AG08396 (cell line): ENCODE data around the gene TM7SF2.
A peak's percentile ranks its signal among the peaks of the same experiment; 100 is the strongest.
"Not testable (repeated sequence)": the region's sequence is repeated elsewhere in the genome, so short reads cannot be mapped to it uniquely, and the experiment has no call there.

Source experiments
- DNase-seq: peaks from one replicate; pipeline ENCODE4 v3.0.0; 2012; ENCODE audit warnings: low spot score, mixed read lengths

Gene TM7SF2

GRCh38 chr11:65130631-65131416 is 19.2 kb downstream of the TM7SF2 start:
- no peak for DNase-seq

- no peak for DNase-seq
Observed at GRCh38 chr11:65131417-65131776, 19.7 kb downstream of the TM7SF2 start.

GRCh38 chr11:65131895-65132237 is 20.2 kb downstream of the TM7SF2 start:
- no peak for DNase-seq

- no peak for DNase-seq
Observed at GRCh38 chr11:65132238-65132987, 20.7 kb downstream of the TM7SF2 start.

GRCh38 chr11:65132988-65133700 is 21.5 kb downstream of the TM7SF2 start:
- no peak for DNase-seq

- DNase-seq = no peak
Observed at GRCh38 chr11:65133724-65134123, 22.1 kb downstream of the TM7SF2 start.

- DNase-seq = peak; percentile 93
Observed at GRCh38 chr11:65134240-65134951, 22.7 kb downstream of the TM7SF2 start, which contains the start of gene SYVN1. Gene SYVN1 (minus strand): TSS chr11:65134519. CDS start chr11:65133601, 918 bp downstream.

- DNase-seq = peak; percentile 96
Observed at GRCh38 chr11:65134952-65135632, 23.4 kb downstream of the TM7SF2 start.

GRCh38 chr11:65135633-65136145 is 24.0 kb downstream of the TM7SF2 start:
- DNase-seq = no peak

- DNase-seq = no peak
Observed at GRCh38 chr11:65136515-65137096, 24.9 kb downstream of the TM7SF2 start.

- DNase-seq = no peak
Observed at GRCh38 chr11:65141896-65142494, 30.3 kb downstream of the TM7SF2 start.

- DNase-seq = no peak
Observed at GRCh38 chr11:65147352-65148075, 35.8 kb downstream of the TM7SF2 start.

- DNase-seq = no peak
Observed at GRCh38 chr11:65148657-65149056, 37.0 kb downstream of the TM7SF2 start.

- not testable (repeated sequence) for DNase-seq
Observed at GRCh38 chr11:65150131-65150508, 38.4 kb downstream of the TM7SF2 start.

GRCh38 chr11:65150509-65151299 is 39.0 kb downstream of the TM7SF2 start:
- DNase-seq = peak; percentile 79

- DNase-seq = no peak
Observed at GRCh38 chr11:65151331-65151899, 39.7 kb downstream of the TM7SF2 start.

GRCh38 chr11:65152122-65152521 is 40.5 kb downstream of the TM7SF2 start:
- DNase-seq = no peak

GRCh38 chr11:65156256-65156655 is 44.6 kb downstream of the TM7SF2 start:
- no peak for DNase-seq

- no peak for DNase-seq
Observed at GRCh38 chr11:65156926-65157325, 45.3 kb downstream of the TM7SF2 start.
